ENCODE results near the gene JPH3.

- TF ChIP-seq POLR2A (IDR thresholded peaks at IDR 0.05) (no peak), POLR2AphosphoS5 (IDR thresholded peaks at IDR 0.05) (no peak)
Observed at GRCh38 chr16:87662254-87663204, 60.2 kb downstream of the JPH3 start.
